PC-3 (cell line): ENCODE data around the gene CATSPERZ. TPM values are rescaled to one million over a fixed set of nuclear protein-coding genes. Genes with fewer than 3 reads are reported as not detected.

Source experiments
- ATAC-seq: fragments of 200-7000 bp; cut with Tn5 transposase; 2 replicates; pipeline ENCODE4 v1.9.1; 2020; ENCODE audit warnings: mild to moderate bottlenecking, moderate library complexity
- BruUV-seq: library from RNA; stranded (reverse); fragments of 400-500 nt; replicated peaks from 2 replicates; lab custom pipeline; 2021; lab: Mats Ljungman, UMichigan
- CTCF ChIA-PET: fragments of 300-600 bp; sonication (Branson Sonifier 250); formaldehyde crosslinking; loops from one replicate; lab custom pipeline; 2022; ENCODE audit warnings: antibody characterized with exemption; lab: Charles Lee
- POLR2A ChIA-PET: fragments of 300-600 bp; sonication (Branson Sonifier 250); formaldehyde crosslinking; loops from one replicate; lab custom pipeline; 2022; ENCODE audit warnings: antibody characterized with exemption; ENCODE audit not compliant: unreplicated experiment; lab: Charles Lee
- DNase-seq: peaks from one replicate; pipeline ENCODE4 v3.0.0-alpha.2; 2015
- H2AFZ ChIP-seq: fragments of 300-600 bp; sonication (generic); 2 replicates; pipeline ENCODE4 v1.6.0; 2016; ENCODE audit warnings: antibody characterized with exemption, low read length
- H3F3A ChIP-seq: fragments of 300-600 bp; sonication (generic); one replicate; pipeline ENCODE4 v1.6.0; 2017; ENCODE audit warnings: antibody characterized with exemption, low read length, control low read depth, mild to moderate bottlenecking; ENCODE audit not compliant: unreplicated experiment
- H3K27ac ChIP-seq: fragments of 300-600 bp; sonication (generic); 2 replicates; pipeline ENCODE4 v1.5.1; 2016; ENCODE audit warnings: mild to moderate bottlenecking, low read length
- H3K27me3 ChIP-seq: fragments of 300-600 bp; sonication (generic); 2 replicates; pipeline ENCODE4 v1.6.1; 2016; ENCODE audit warnings: low read length, mixed read lengths
- H3K36me3 ChIP-seq: fragments of 300-600 bp; sonication (generic); 2 replicates; pipeline ENCODE4 v1.6.1; 2016; ENCODE audit warnings: low read depth, mixed run types, low read length, mixed read lengths
- H3K4me1 ChIP-seq: fragments of 300-600 bp; sonication (generic); 2 replicates; pipeline ENCODE4 v1.5.1; 2016; ENCODE audit warnings: low read length; ENCODE audit not compliant: insufficient read depth
- H3K4me2 ChIP-seq: fragments of 300-600 bp; sonication (generic); 2 replicates; pipeline ENCODE4 v1.6.0; 2016; ENCODE audit warnings: low read length
- H3K4me3 ChIP-seq: fragments of 300-600 bp; sonication (generic); 2 replicates; pipeline ENCODE4 v1.5.1; 2016; ENCODE audit warnings: mild to moderate bottlenecking, low read length, mixed read lengths
- H3K79me2 ChIP-seq: fragments of 300-600 bp; sonication (generic); 2 replicates; pipeline ENCODE4 v1.6.1; 2017; ENCODE audit warnings: low read length, mixed read lengths
- H3K9ac ChIP-seq: fragments of 300-600 bp; sonication (generic); 2 replicates; pipeline ENCODE4 v1.6.0; 2016; ENCODE audit warnings: mild to moderate bottlenecking, low read length
- H3K9me2 ChIP-seq: fragments of 300-600 bp; sonication (generic); replicated peaks from 2 replicates; pipeline ENCODE4 v1.6.1; 2016; ENCODE audit warnings: mixed run types, low read length, mixed read lengths
- H3K9me3 ChIP-seq: fragments of 300-600 bp; sonication (generic); 2 replicates; pipeline ENCODE4 v1.6.1; 2016; ENCODE audit warnings: low read length, mixed read lengths
- H4K20me1 ChIP-seq: fragments of 300-600 bp; sonication (generic); 2 replicates; pipeline ENCODE4 v1.6.1; 2016; ENCODE audit warnings: low read length, mixed read lengths
- EZH2 ChIP-seq: fragments of 300-600 bp; sonication (generic); IDR thresholded peaks from one replicate; pipeline ENCODE4 v1.6.1; 2017; ENCODE audit warnings: antibody characterized with exemption, mild to moderate bottlenecking, low read length; ENCODE audit not compliant: unreplicated experiment
- EZH2phosphoT487 ChIP-seq: fragments of 300-600 bp; sonication (generic); IDR thresholded peaks from 2 replicates; pipeline ENCODE4 v1.6.1; 2018; ENCODE audit warnings: mild to moderate bottlenecking, antibody characterized with exemption, low read length, borderline replicate concordance
- intact Hi-C: fragments of 100-400 bp; cut with micrococcal nuclease; formaldehyde crosslinking; loops from 2 replicates; pipeline ENCODE4 v1.9.0; 2023
- total RNA-seq: library from RNA; depleted of rRNA; stranded (reverse); fragments of >200 nt; gene quantifications from 2 replicates; pipeline ENCODE4 v1.2.3, GENCODE V29; 2014
- TF ChIP-seq, protein P1 (sequence below): fragments of 300-600 bp; sonication (generic); conservative IDR thresholded peaks from 2 replicates; pipeline ENCODE4 v1.5.1; 2017; ENCODE audit warnings: antibody characterized with exemption, low read depth, mild to moderate bottlenecking, low read length

Gene CATSPERZ
- total RNA-seq, 1 experiment from 2014 or later = 9.2 TPM

- TF ChIP-seq, protein P1, sequence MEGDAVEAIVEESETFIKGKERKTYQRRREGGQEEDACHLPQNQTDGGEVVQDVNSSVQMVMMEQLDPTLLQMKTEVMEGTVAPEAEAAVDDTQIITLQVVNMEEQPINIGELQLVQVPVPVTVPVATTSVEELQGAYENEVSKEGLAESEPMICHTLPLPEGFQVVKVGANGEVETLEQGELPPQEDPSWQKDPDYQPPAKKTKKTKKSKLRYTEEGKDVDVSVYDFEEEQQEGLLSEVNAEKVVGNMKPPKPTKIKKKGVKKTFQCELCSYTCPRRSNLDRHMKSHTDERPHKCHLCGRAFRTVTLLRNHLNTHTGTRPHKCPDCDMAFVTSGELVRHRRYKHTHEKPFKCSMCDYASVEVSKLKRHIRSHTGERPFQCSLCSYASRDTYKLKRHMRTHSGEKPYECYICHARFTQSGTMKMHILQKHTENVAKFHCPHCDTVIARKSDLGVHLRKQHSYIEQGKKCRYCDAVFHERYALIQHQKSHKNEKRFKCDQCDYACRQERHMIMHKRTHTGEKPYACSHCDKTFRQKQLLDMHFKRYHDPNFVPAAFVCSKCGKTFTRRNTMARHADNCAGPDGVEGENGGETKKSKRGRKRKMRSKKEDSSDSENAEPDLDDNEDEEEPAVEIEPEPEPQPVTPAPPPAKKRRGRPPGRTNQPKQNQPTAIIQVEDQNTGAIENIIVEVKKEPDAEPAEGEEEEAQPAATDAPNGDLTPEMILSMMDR = 0 out of 2 replicates have a peak, but pooled peaks have one; percentile 30
- TF ChIP-seq EZH2 (no peak), EZH2phosphoT487 (no peak)
- Histone ChIP-seq H2AFZ (no peak overlapping the region), H3K27me3 (no peaks in the 10 kb centered on the region), H4K20me1 (0 out of 2 replicates have a peak, but pooled peaks cover 3% of the 10 kb centered on the region), H3K79me2 (no peaks in the 10 kb centered on the region), H3F3A (no peaks in the 10 kb centered on the region), H3K4me1 (peaks cover 13% of the 10 kb centered on the region), H3K9ac (no peak overlapping the region), H3K4me3 (no peak overlapping the region), H3K36me3 (peaks cover 42% of the 10 kb centered on the region), H3K9me3 (no peaks in the 10 kb centered on the region), H3K27ac (no peak overlapping the region), H3K9me2 (no peaks in the 10 kb centered on the region), H3K4me2 (no peak overlapping the region)
- ATAC-seq = peak; percentile 45
- intact Hi-C loops = no loop called here
- POLR2A ChIA-PET = no interaction called here
- DNase-seq = no peak
- CTCF ChIA-PET = no interaction called here
- no TSS peak for BruUV-seq
These were observed 36.9 kb upstream of the CATSPERZ start for GRCh38 chr11:64263021-64263946.

DNA sequence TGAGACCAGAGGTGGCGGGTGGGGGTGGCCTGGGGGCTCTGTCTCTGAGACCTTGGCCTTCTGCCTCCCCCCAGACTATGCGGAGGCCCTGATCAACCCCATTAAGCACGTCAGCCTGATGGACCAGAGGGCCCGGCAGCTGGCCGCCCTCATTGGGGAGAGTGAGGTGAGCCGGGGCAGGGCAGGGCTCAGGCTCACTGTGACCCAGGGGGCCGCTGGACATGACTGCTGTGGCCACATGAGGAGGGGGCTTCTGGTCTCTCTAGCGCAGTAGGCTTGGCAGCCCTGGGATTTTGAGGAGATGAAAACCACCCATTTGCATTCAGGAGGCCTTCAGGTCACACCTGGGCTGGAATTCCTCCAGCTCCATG lies 36.2 kb upstream of the CATSPERZ start:
- Histone ChIP-seq H3K36me3 (peaks cover 40% of the 10 kb centered on the region), H3K27me3 (no peaks in the 10 kb centered on the region), H3K4me3 (no peak overlapping the region), H3K9me3 (no peaks in the 10 kb centered on the region), H3K9me2 (no peaks in the 10 kb centered on the region), H3F3A (no peaks in the 10 kb centered on the region), H3K4me1 (peaks cover 19% of the 10 kb centered on the region), H3K27ac (no peak overlapping the region), H3K4me2 (no peak overlapping the region), H3K79me2 (no peaks in the 10 kb centered on the region), H2AFZ (no peak overlapping the region), H4K20me1 (0 out of 2 replicates have a peak, but pooled peaks cover 3% of the 10 kb centered on the region), H3K9ac (no peak overlapping the region)
- intact Hi-C loops = no loop called here
- TF ChIP-seq, protein P1 = no peak
- TF ChIP-seq EZH2 (no peak), EZH2phosphoT487 (no peak)
- ChIA-PET POLR2A (interaction anchor here (0.6 kb wide), 1 partner anchor 9 kb away, joined by 12 read pairs; no protein-coding TSS in a partner anchor), CTCF (no interaction called here)
- no TSS peak for BruUV-seq
- no peak for DNase-seq
- no peak for ATAC-seq

GRCh38 chr11:64264371-64264852 lies 35.7 kb upstream of the CATSPERZ start:
- CTCF ChIA-PET = no interaction called here

More at GRCh38 chr11:64264371-64264852, 35.7 kb upstream of the CATSPERZ start:
- BruUV-seq = no TSS peak
- H3K79me2 ChIP-seq = no peaks in the 10 kb centered on the region
- no peak for DNase-seq
- no peak overlapping the region for H3K27ac ChIP-seq
- no peak overlapping the region for H3K9ac ChIP-seq
- no peak overlapping the region for H2AFZ ChIP-seq
- no peak for ATAC-seq
- H3K9me2 ChIP-seq = no peaks in the 10 kb centered on the region
- POLR2A ChIA-PET = interaction anchor here (0.6 kb wide), 2 partner anchors 10 to 18 kb away, joined by 3 to 12 read pairs; no protein-coding TSS in a partner anchor
- H3K4me2 ChIP-seq = no peak overlapping the region
- intact Hi-C loops = no loop called here
- no peaks in the 10 kb centered on the region for H3K9me3 ChIP-seq
- 0 out of 2 replicates have a peak, but pooled peaks cover 3% of the 10 kb centered on the region for H4K20me1 ChIP-seq
- H3K36me3 ChIP-seq = peaks cover 37% of the 10 kb centered on the region
- no peaks in the 10 kb centered on the region for H3K27me3 ChIP-seq
- peaks cover 22% of the 10 kb centered on the region for H3K4me1 ChIP-seq
- TF ChIP-seq, protein P1 = no peak
- TF ChIP-seq EZH2 (no peak), EZH2phosphoT487 (no peak)
- H3K4me3 ChIP-seq = no peak overlapping the region
- no peaks in the 10 kb centered on the region for H3F3A ChIP-seq
